ENCODE results near the gene ST6GALNAC2.

GRCh38 chr17:76578376-76578775 lies 7.3 kb downstream of the ST6GALNAC2 start:
- TF ChIP-seq CTCF (IDR thresholded peaks at IDR 0.05) = no peak
- TF ChIP-seq, protein P1, sequence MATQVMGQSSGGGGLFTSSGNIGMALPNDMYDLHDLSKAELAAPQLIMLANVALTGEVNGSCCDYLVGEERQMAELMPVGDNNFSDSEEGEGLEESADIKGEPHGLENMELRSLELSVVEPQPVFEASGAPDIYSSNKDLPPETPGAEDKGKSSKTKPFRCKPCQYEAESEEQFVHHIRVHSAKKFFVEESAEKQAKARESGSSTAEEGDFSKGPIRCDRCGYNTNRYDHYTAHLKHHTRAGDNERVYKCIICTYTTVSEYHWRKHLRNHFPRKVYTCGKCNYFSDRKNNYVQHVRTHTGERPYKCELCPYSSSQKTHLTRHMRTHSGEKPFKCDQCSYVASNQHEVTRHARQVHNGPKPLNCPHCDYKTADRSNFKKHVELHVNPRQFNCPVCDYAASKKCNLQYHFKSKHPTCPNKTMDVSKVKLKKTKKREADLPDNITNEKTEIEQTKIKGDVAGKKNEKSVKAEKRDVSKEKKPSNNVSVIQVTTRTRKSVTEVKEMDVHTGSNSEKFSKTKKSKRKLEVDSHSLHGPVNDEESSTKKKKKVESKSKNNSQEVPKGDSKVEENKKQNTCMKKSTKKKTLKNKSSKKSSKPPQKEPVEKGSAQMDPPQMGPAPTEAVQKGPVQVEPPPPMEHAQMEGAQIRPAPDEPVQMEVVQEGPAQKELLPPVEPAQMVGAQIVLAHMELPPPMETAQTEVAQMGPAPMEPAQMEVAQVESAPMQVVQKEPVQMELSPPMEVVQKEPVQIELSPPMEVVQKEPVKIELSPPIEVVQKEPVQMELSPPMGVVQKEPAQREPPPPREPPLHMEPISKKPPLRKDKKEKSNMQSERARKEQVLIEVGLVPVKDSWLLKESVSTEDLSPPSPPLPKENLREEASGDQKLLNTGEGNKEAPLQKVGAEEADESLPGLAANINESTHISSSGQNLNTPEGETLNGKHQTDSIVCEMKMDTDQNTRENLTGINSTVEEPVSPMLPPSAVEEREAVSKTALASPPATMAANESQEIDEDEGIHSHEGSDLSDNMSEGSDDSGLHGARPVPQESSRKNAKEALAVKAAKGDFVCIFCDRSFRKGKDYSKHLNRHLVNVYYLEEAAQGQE (IDR thresholded peaks at IDR 0.05; ENCODE audit: insufficient read depth in 1 of 2, low read depth in 2 of 2, low read length in 1 of 2) = no peak
- TF ChIP-seq POLR2AphosphoS5 (IDR thresholded peaks at IDR 0.05; ENCODE audit: low read depth, low read length) = no peak
- TF ChIP-seq TCF7L2 (IDR thresholded peaks at IDR 0.05; ENCODE audit: low read depth, low read length) = no peak

All from Panc1 (cell line).